ENCODE data around the gene CARNS1. TPM values are rescaled to one million over a fixed set of nuclear protein-coding genes. Genes with fewer than 3 reads are reported as not detected.

The CARNS1 gene
- total and polyA plus RNA-seq, 2 of the 13 experiments (the other 11 are each of a cell fraction or from before 2014, with no cell fraction given) = not detected

DNA sequence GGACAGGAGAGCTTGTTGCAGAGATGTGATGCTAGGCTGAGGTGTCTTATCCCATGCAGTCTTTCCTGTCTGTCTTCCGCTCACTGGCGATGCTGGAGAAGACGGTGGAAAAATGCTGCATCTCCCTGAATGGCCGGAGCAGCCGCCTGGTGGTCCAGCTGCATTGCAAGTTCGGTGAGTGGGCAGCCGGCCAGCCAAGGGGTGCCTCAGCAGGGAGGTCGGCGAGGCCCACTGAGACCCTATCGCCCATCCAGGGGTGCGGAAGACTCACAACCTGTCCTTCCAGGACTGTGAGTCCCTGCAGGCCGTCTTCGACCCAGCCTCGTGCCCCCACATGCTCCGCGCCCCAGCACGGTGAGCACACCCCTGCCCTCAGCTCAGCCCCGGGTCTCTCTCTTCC lies 22.0 kb upstream of the CARNS1 start:
- H3K36me3 ChIP-seq (replicated peaks in 1 of 2; ENCODE audit: control insufficient read depth in 1 of 2, insufficient read depth in 2 of 2, low read length in 2 of 2) = peaks cover 12 to 18% of the 10 kb centered on the region in 2 experiments; a peak in 4 of 5 replicates
- POLR2A ChIA-PET = interaction anchor here (3.8 kb wide), 1 partner anchor 8 kb away, joined by 81 read pairs; the partner anchor contains the start of gene PPP1CA
- no peaks in the 10 kb centered on the region for H4K20me1 ChIP-seq (ENCODE audit: insufficient read depth, low read length)
- FAIRE-seq (no peak), ATAC-seq (no peak), DNase-seq (ENCODE audit: low spot score) (no peak)
- no peak overlapping the region for H3K27ac ChIP-seq (ENCODE audit: extremely low read length, insufficient read depth, low read length)
- intact Hi-C loops (cut with micrococcal nuclease; ENCODE audit: unreplicated experiment) = no loop called here
- peaks cover 10% of the 10 kb centered on the region for H3K79me2 ChIP-seq (ENCODE audit: insufficient read depth, low read length)
- no peak overlapping the region for H3K4me3 ChIP-seq (replicated peaks in 1 of 3; ENCODE audit: insufficient read depth in 1 of 3, low read depth in 2 of 3, low read length in 3 of 3)
- 87% methylated on average over 11 of the region's 18 CpGs for WGBS (ENCODE audit: low lambda C conversion rate)
- H3K27me3 ChIP-seq (ENCODE audit: control insufficient read depth in 1 of 2, insufficient read depth in 2 of 2, low read length in 2 of 2) = no peaks in the 10 kb centered on the region
- no peak overlapping the region for H3K4me2 ChIP-seq (ENCODE audit: low read depth, low read length)
- in situ Hi-C loops (cut with HindIII; ENCODE audit: extremely low pct_ligation_motif_present, low pct_unique_long_range_greater_than_20kb) = no loop called here
- H3K9ac ChIP-seq (ENCODE audit: insufficient read depth, low read depth, low read length) = no peak overlapping the region
- BruUV-seq (replicated peaks) = no TSS peak
- H2AFZ ChIP-seq (ENCODE audit: low read length) = no peak overlapping the region
- H3K9me3 ChIP-seq (ENCODE audit: low read length) = no peaks in the 10 kb centered on the region
- H3K4me1 ChIP-seq (ENCODE audit: insufficient read depth, low read length) = peaks cover 40% of the 10 kb centered on the region
- CTCF ChIA-PET (ENCODE audit: low intra/inter-chr PET ratio, low total read pairs) = no interaction called here
- no peak for TF ChIP-seq ARID5B (CRISPR knock-in tag; IDR thresholded peaks at IDR 0.05)
- no peak for TF ChIP-seq SRSF4 (IDR thresholded peaks at IDR 0.05; ENCODE audit: low read depth, low read length, poor library complexity, severe bottlenecking)
- TF ChIP-seq NBN (conservative IDR thresholded peaks at IDR 0.05) = no peak
- TF ChIP-seq, protein P1, sequence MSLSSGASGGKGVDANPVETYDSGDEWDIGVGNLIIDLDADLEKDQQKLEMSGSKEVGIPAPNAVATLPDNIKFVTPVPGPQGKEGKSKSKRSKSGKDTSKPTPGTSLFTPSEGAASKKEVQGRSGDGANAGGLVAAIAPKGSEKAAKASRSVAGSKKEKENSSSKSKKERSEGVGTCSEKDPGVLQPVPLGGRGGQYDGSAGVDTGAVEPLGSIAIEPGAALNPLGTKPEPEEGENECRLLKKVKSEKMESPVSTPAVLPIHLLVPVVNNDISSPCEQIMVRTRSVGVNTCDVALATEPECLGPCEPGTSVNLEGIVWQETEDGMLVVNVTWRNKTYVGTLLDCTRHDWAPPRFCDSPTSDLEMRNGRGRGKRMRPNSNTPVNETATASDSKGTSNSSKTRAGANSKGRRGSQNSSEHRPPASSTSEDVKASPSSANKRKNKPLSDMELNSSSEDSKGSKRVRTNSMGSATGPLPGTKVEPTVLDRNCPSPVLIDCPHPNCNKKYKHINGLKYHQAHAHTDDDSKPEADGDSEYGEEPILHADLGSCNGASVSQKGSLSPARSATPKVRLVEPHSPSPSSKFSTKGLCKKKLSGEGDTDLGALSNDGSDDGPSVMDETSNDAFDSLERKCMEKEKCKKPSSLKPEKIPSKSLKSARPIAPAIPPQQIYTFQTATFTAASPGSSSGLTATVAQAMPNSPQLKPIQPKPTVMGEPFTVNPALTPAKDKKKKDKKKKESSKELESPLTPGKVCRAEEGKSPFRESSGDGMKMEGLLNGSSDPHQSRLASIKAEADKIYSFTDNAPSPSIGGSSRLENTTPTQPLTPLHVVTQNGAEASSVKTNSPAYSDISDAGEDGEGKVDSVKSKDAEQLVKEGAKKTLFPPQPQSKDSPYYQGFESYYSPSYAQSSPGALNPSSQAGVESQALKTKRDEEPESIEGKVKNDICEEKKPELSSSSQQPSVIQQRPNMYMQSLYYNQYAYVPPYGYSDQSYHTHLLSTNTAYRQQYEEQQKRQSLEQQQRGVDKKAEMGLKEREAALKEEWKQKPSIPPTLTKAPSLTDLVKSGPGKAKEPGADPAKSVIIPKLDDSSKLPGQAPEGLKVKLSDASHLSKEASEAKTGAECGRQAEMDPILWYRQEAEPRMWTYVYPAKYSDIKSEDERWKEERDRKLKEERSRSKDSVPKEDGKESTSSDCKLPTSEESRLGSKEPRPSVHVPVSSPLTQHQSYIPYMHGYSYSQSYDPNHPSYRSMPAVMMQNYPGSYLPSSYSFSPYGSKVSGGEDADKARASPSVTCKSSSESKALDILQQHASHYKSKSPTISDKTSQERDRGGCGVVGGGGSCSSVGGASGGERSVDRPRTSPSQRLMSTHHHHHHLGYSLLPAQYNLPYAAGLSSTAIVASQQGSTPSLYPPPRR (CRISPR knock-in tag; IDR thresholded peaks at IDR 0.05; ENCODE audit: borderline replicate concordance) = no peak
- TF ChIP-seq FOXA1 (IDR thresholded peaks at IDR 0.05) = no peak
- TF ChIP-seq FOXA1 (CRISPR knock-in tag; IDR thresholded peaks at IDR 0.05) = no peak
- TF ChIP-seq, protein P2, sequence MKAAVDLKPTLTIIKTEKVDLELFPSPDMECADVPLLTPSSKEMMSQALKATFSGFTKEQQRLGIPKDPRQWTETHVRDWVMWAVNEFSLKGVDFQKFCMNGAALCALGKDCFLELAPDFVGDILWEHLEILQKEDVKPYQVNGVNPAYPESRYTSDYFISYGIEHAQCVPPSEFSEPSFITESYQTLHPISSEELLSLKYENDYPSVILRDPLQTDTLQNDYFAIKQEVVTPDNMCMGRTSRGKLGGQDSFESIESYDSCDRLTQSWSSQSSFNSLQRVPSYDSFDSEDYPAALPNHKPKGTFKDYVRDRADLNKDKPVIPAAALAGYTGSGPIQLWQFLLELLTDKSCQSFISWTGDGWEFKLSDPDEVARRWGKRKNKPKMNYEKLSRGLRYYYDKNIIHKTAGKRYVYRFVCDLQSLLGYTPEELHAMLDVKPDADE (CRISPR knock-in tag; IDR thresholded peaks at IDR 0.05) = no peak
- no peak for TF ChIP-seq ZNF136 (CRISPR knock-in tag; IDR thresholded peaks at IDR 0.05; ENCODE audit: low read depth)
- TF ChIP-seq DNMT1 (CRISPR knock-in tag; IDR thresholded peaks at IDR 0.05) = no peak
- no peak for TF ChIP-seq FOXA3 (CRISPR knock-in tag; IDR thresholded peaks at IDR 0.05)
- no peak for TF ChIP-seq ZNF501 (CRISPR knock-in tag; IDR thresholded peaks at IDR 0.05)
- TF ChIP-seq ZNF546 (CRISPR knock-in tag; conservative IDR thresholded peaks at IDR 0.05) = no peak
